Neural progenitor cell (in vitro differentiated cells): Measurements from ENCODE around the gene BRINP1. TPM values are rescaled to one million over a fixed set of nuclear protein-coding genes. Genes with fewer than 3 reads are reported as not detected.
A peak's percentile ranks its signal among the peaks of the same experiment; 100 is the strongest.

Experiments
- DNase-seq: peaks from one replicate; pipeline ENCODE4 v3.0.0-alpha.2; 2016; ENCODE audit warnings: low spot score
- H2AFZ ChIP-seq: fragments of 200-600 bp; sonication (generic); replicated peaks from 2 replicates; pipeline ENCODE4 v1.6.1; 2016; ENCODE audit warnings: antibody characterized with exemption
- H3F3A ChIP-seq: fragments of 200-600 bp; sonication (generic); 2 replicates; pipeline ENCODE4 v1.6.1; 2016; ENCODE audit warnings: antibody characterized with exemption, low read depth
- H3K27ac ChIP-seq: fragments of 200-600 bp; sonication (generic); 2 replicates; pipeline ENCODE4 v1.5.1; 2016; ENCODE audit warnings: mild to moderate bottlenecking
- H3K27me3 ChIP-seq: fragments of 200-600 bp; sonication (generic); 2 replicates; pipeline ENCODE4 v1.6.1; 2016; ENCODE audit warnings: mild to moderate bottlenecking, moderate library complexity
- H3K36me3 ChIP-seq: fragments of 200-600 bp; sonication (generic); 2 replicates; pipeline ENCODE4 v1.5.1; 2016
- H3K4me1 ChIP-seq: fragments of 200-600 bp; sonication (generic); 2 replicates; pipeline ENCODE4 v1.6.1; 2016; ENCODE audit warnings: mixed run types
- H3K4me2 ChIP-seq: fragments of 200-600 bp; sonication (generic); 2 replicates; pipeline ENCODE4 v1.6.1; 2016
- H3K4me3 ChIP-seq: fragments of 200-600 bp; sonication (generic); 2 replicates; pipeline ENCODE4 v1.5.1; 2016
- H3K79me2 ChIP-seq: fragments of 200-600 bp; sonication (generic); 2 replicates; pipeline ENCODE4 v1.6.1; 2016; ENCODE audit warnings: low read depth
- H3K9ac ChIP-seq: fragments of 200-600 bp; sonication (generic); 2 replicates; pipeline ENCODE4 v1.6.1; 2016
- H3K9me3 ChIP-seq: fragments of 200-600 bp; sonication (generic); 2 replicates; pipeline ENCODE4 v1.5.1; 2016; ENCODE audit warnings: low read depth
- H4K20me1 ChIP-seq: fragments of 200-600 bp; sonication (generic); 2 replicates; pipeline ENCODE4 v1.6.1; 2016; ENCODE audit warnings: low read depth
- H3K27ac Mint-ChIP-seq: 3 replicates; pipeline ENCODE4 v1.8.0; 2021; ENCODE audit warnings: mixed read lengths
- H3K27me3 Mint-ChIP-seq: 2 replicates; pipeline ENCODE4 v1.8.0; 2022; ENCODE audit warnings: low read depth, mild to moderate bottlenecking, inconsistent platforms, moderate library complexity, mixed read lengths; ENCODE audit not compliant: insufficient read depth
- H3K36me3 Mint-ChIP-seq: 3 replicates; pipeline ENCODE4 v1.8.0; 2021; ENCODE audit warnings: mixed read lengths
- H3K4me1 Mint-ChIP-seq: 3 replicates; pipeline ENCODE4 v1.8.0; 2021; ENCODE audit warnings: mixed read lengths
- H3K4me3 Mint-ChIP-seq: 3 replicates; pipeline ENCODE4 v1.8.0; 2021; ENCODE audit warnings: mild to moderate bottlenecking, moderate library complexity, mixed read lengths
- H3K9me3 Mint-ChIP-seq: 3 replicates; pipeline ENCODE4 v1.8.0; 2020; ENCODE audit warnings: mixed read lengths
- CTCF ChIP-seq: fragments of 200-600 bp; sonication (generic); IDR thresholded peaks from 2 replicates; pipeline ENCODE4 v1.5.1; 2017; ENCODE audit warnings: antibody characterized with exemption, mild to moderate bottlenecking
- EZH2 ChIP-seq: fragments of 200-600 bp; sonication (generic); IDR thresholded peaks from 2 replicates; pipeline ENCODE4 v1.6.1; 2017; ENCODE audit warnings: antibody characterized with exemption, mild to moderate bottlenecking, moderate library complexity
- EZH2phosphoT487 ChIP-seq: fragments of 200-600 bp; sonication (generic); IDR thresholded peaks from 2 replicates; pipeline ENCODE4 v1.6.1; 2017; ENCODE audit warnings: antibody characterized with exemption
- total RNA-seq: library from RNA; depleted of rRNA; stranded (reverse); fragments of >200 nt; gene quantifications from 2 replicates; pipeline ENCODE4 v1.2.3, GENCODE V29; 2015; ENCODE audit warnings: low replicate concordance

Gene BRINP1
- total RNA-seq, 1 donor from 2014 or later: 0.62 TPM

- H3F3A ChIP-seq: no peaks in the 10 kb centered on the region
- H3K4me3 Mint-ChIP-seq: no peak overlapping the region
- H3K36me3 Mint-ChIP-seq: no peaks in the 10 kb centered on the region
- H3K9ac ChIP-seq: no peak overlapping the region
- H3K36me3 ChIP-seq: no peaks in the 10 kb centered on the region
- no peak overlapping the region for H2AFZ ChIP-seq
- H3K4me2 ChIP-seq: no peak overlapping the region
- peaks cover 15% of the 10 kb centered on the region for H4K20me1 ChIP-seq
- H3K27me3 Mint-ChIP-seq: peaks cover 27% of the 10 kb centered on the region
- no peak for DNase-seq
- no peaks in the 10 kb centered on the region for H3K9me3 Mint-ChIP-seq
- no peak overlapping the region for H3K4me3 ChIP-seq
- H3K79me2 ChIP-seq: no peaks in the 10 kb centered on the region
- peaks cover 12% of the 10 kb centered on the region for H3K4me1 Mint-ChIP-seq
- no peaks in the 10 kb centered on the region for H3K9me3 ChIP-seq
- TF ChIP-seq EZH2 (no peak), EZH2phosphoT487 (no peak), CTCF (no peak)
- H3K4me1 ChIP-seq: peaks cover 5% of the 10 kb centered on the region
- peaks cover 59% of the 10 kb centered on the region for H3K27me3 ChIP-seq
- H3K27ac ChIP-seq: no peak overlapping the region
- H3K27ac Mint-ChIP-seq: no peak overlapping the region
Measured at GRCh38 chr9:119366909-119367682, 2.1 kb downstream of the BRINP1 start.

GRCh38 chr9:119365291-119366027, 3.8 kb downstream of the BRINP1 start:
- H4K20me1 ChIP-seq: peaks cover 8% of the 10 kb centered on the region
- peak; percentile 89 for DNase-seq
- peaks cover 42% of the 10 kb centered on the region for H3K27me3 ChIP-seq
- H3K79me2 ChIP-seq: no peaks in the 10 kb centered on the region
- no peaks in the 10 kb centered on the region for H3F3A ChIP-seq
- peaks cover 9% of the 10 kb centered on the region for H3K4me1 Mint-ChIP-seq
- no peak overlapping the region for H2AFZ ChIP-seq
- H3K36me3 ChIP-seq: no peaks in the 10 kb centered on the region
- no peak overlapping the region for H3K4me3 ChIP-seq
- H3K9me3 Mint-ChIP-seq: no peaks in the 10 kb centered on the region
- no peak overlapping the region for H3K27ac ChIP-seq
- H3K27ac Mint-ChIP-seq: no peak overlapping the region
- H3K4me3 Mint-ChIP-seq: no peak overlapping the region
- H3K4me2 ChIP-seq: peak overlapping the region; percentile 9
- peaks cover 18% of the 10 kb centered on the region for H3K27me3 Mint-ChIP-seq
- TF ChIP-seq EZH2phosphoT487 (no peak), CTCF (peak; percentile 89), EZH2 (no peak)
- peaks cover 5% of the 10 kb centered on the region for H3K4me1 ChIP-seq
- H3K36me3 Mint-ChIP-seq: no peaks in the 10 kb centered on the region
- no peak overlapping the region for H3K9ac ChIP-seq
- H3K9me3 ChIP-seq: no peaks in the 10 kb centered on the region

GRCh38 chr9:119360237-119360636, 9.0 kb downstream of the BRINP1 start:
- no peak overlapping the region for H3K27ac Mint-ChIP-seq

More at GRCh38 chr9:119360237-119360636, 9.0 kb downstream of the BRINP1 start:
- no peaks in the 10 kb centered on the region for H3K27me3 ChIP-seq
- no peaks in the 10 kb centered on the region for H4K20me1 ChIP-seq
- peak overlapping the region; percentile 79 for H2AFZ ChIP-seq
- no peak for TF ChIP-seq EZH2phosphoT487
- Mint-ChIP-seq H3K27me3 (no peaks in the 10 kb centered on the region), H3K4me1 (no peaks in the 10 kb centered on the region), H3K4me3 (no peak overlapping the region), H3K36me3 (no peaks in the 10 kb centered on the region), H3K9me3 (no peaks in the 10 kb centered on the region)
- H3K9ac ChIP-seq: no peak overlapping the region
- no peaks in the 10 kb centered on the region for H3K9me3 ChIP-seq
- DNase-seq: no peak
- no peak overlapping the region for H3K4me2 ChIP-seq
- no peak overlapping the region for H3K27ac ChIP-seq
- H3K79me2 ChIP-seq: no peaks in the 10 kb centered on the region
- no peaks in the 10 kb centered on the region for H3K36me3 ChIP-seq
- no peak overlapping the region for H3K4me3 ChIP-seq
- H3F3A ChIP-seq: no peaks in the 10 kb centered on the region
- H3K4me1 ChIP-seq: no peaks in the 10 kb centered on the region
